NCI-H1417 treated with DMSO at 0.1 percent for 48 hours (cell line): ENCODE data around the gene PTPRJ.

ENCODE experiments used
- DNase-seq: peaks from one replicate; lab custom pipeline; 2025; lab: John Stamatoyannopoulos, UW

PTPRJ gene

DNA sequence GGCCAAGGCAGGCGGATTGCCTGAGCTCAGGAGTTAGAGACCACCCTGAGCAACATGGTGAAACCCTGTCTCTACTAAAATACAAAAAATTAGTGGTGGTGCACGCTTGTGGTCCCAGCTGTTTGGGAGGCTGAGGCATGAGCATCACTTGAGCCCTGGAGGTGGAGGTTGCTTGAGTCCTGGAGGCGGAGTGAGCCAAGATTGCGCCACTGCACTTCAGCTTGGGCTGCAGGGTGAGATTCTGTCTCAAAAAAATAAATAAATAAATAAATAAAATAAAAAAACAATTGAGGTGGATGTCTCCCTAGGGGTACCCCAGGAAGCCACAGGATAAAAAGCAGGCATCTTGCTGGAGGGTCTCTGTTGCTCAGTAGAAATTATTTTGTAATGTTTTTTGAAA lies 14.1 kb downstream of the PTPRJ start:
- DNase-seq, result no peak

DNA sequence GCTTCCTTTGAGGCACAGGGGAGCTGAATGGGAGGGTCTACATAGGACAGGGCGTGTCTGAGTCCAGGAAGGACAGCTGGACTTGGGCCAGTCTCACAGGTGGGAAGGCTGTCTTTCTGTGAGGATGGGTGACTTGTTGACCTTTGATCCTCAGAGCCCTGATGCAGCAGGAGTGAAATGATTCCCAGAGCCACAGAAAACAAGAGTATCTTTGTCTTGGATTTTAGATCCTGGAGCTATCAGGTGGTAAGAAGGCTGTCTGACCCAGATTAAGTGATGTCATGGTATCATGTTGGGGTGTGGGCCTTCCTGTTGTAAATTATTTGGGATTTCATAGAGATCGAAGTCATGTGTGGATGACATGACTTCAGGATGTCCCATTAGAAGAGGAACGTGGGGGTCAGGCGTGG lies 15.0 kb downstream of the PTPRJ start:
- DNase-seq, result no peak

DNA sequence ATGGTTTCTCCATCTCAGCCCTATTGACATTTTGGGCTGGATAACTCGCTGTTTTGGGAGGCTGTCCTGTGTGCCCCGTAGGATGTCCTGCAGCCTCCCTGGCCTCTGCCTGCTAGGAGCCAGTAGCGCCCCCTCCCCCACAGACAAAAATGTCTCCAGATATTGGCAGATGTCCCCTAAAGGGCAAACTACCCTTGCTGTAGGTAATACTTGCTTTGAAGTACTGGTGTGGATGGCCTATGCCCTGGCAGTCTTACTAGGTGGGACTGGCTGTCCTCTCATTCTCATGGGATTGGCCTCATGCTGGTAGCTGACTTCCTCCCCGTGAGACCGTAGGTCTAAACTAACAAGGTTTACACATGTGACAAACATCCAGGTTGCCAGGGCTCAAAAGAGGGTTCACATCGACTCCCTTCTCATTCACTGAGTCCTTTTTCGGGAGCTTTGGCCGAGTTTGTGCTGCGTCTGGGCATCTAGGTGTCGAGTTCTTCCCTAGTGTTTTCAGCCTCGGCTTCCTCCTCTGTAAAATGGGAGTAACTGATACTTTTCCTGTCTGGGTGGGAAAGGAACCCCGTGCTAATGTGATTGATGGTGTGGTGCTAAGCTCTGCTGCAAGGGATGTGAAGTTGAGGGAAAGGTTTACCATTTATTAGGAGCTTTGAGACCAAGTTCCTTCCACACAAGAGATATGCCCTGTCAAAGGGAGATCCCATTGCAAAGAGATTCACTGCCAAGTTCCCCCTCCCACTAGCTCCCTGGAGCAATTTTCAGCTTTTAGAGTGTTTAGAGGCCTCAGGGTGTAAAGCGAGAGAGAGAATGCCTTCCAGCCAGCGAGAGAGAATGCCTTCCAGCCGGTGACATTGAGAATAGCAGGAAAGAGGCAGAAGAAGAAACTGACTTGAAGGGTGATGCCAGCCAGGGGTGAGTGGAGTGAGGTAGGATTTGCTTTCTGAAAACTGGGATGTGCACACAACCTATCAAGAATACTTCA lies 17.0 kb downstream of the PTPRJ start:
- DNase-seq, result no peak

DNA sequence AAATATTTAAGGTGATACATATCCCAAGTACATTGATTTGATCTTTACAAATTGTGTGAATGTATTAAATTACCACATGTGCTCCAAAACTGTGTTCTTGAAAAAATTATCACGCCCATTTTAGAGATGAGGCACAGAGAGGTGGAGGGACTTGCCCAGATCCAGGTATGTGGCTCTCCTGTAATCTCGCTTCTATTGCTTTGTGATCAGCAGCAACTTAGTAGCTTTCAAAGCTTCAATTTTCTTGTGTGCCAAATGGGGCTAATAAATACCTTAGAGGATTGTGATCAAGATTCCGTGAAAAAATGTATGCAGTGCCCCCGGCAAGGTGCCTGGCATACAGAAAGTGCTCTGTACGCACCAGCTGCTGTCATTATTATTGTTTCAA lies 18.0 kb downstream of the PTPRJ start:
- DNase-seq, result no peak

DNA sequence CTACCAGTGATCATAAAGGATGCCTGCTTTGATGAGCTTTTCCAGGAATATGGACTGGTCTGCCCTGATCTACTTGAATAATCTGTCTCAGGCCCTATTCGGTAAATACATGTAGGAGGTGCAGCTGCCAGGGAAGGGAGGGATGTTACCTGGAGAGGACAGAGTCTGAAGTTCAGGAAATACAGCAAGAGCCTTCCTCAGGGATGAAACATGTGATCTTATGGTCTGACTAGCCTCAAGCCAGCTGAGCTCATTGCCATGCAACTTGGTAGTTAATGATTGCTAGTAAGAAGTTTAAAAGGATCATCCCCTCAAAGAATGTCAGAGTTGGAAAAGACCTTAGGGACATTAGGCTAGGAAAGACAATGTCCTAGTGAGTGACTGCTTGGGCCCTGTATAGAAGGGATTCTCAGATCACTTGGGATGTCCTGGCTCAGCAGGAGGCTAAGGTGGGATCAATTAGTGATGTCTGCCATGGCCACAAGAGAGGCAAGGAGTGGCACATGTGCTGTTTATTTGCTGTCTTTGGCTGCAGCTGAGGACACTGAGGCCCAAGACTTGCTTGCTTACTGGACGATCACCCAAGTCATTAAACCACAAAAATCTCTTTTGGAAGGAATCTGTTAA lies 18.5 kb downstream of the PTPRJ start:
- no peak for DNase-seq

DNA sequence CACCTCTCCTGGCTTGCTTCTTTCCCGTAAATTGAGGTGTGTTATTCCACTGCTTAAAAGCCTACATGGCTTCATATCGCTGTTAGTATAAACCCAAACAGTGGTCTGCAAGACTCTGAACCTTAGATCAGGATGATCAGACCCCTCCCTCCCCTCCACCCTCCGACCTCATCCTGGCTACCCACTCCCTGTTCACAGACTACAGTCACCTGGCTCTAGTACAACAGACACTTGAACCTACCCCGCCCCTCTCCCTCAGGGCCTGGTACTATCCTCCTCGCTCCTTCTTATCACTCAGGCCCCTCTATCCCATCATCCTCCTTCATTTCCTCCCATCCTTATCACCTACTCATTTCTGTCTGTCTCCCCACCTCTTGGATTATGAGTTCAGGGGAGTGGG lies 20.1 kb downstream of the PTPRJ start:
- DNase-seq, result no peak

DNA sequence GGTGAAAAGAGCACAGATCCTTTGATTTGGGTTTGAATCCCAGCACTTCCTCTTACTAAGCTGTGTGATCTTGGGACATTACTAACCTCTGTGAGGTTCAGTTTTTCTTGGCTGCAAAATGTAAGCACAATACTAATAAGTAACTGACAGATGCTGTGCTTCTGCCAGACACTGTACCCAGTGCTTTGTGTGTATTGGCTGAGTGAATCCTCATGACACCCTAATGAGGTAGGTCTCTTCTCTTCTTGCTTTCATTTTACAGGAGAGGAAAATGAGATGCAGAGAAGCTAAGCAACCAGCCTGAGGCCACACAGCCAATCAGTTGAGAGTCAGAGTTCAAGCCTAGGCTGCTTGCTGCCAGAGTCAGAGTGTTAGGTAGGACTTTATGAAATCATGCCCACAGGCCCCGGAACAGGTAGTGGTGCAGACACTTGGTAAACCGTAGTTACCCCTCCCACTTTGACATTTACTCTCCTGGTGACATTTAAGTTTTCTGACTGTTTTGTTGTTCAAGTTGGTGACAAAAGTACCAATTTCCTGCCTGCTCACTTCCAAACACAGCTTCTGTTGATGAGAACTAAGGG lies 21.2 kb downstream of the PTPRJ start:
- no peak for DNase-seq

DNA sequence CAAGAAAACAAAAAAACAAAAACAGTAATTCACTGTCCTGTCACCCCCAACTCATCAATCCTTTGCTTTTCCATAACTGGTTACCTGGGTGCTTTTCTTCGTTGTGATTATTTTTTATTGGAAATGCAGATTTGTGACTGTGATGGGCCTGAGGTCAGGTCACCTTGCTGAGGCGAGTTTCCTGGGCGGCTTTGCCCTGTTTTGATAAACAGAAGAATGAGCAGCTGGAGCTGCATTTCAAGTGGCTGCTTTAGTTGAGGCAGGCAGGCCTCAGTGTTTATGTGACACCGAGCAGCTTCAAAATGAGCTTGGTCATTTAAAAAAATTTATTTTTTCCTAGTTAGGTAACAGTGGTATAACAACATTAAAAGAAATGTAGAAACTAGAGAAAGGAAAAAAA lies 22.2 kb downstream of the PTPRJ start:
- no peak for DNase-seq

DNA sequence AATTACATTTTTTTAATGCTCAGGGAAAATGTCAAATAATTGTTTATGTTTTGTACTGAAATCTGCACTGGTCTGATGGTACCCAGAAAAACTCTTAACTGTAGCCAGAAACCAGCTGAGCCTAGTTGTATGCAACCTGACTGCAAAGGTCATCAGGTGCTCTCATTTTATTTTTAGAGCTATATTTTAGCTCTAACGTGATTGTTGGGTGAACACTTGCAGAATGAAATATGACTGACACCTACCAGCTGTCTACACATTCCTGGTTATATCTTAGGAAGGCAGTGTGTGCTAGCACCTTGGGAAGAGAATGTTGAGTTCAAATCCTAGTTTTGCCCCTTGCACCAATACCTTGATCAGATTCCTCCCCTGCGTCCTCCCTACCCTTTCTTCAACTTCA lies 23.6 kb downstream of the PTPRJ start:
- DNase-seq, result no peak

DNA sequence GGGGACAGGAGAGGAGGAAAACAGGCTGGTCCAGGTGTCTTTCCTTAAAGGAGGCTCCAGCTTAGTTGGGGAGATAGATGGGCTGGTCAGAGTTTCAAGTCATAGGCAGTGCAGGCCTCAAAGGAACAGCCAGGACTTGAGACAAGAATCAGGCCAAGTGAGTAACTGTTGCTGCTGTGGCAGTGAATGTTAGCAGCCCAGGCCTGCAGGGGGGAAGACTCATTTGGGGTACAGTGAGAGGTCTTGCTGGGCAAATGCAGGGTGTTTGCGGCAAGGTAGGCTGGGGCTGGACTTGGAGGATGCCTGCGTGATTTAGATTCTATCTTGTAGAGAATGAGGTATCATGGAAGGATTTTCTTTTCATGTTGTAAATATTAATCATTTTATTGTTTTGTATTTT lies 24.1 kb downstream of the PTPRJ start:
- DNase-seq, result no peak

DNA sequence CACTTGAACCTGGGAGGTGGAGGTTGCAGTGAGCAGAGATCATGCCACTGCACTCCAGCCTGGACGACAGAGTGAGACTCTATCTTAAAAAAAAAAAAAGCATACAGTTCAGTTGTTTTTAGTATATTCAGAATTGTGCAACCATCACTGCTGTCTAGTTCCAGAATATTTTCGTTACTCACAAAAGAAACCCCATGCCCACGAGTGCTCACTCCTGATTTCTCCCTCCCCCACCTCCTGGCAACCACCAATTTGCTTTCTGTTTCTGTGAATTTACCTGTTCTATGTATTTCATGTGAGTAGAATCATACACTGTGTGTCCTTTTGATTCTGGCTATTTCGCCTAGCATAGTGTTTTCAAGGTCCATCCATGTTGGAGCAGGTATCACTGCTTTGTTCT lies 24.8 kb downstream of the PTPRJ start:
- no peak for DNase-seq

DNA sequence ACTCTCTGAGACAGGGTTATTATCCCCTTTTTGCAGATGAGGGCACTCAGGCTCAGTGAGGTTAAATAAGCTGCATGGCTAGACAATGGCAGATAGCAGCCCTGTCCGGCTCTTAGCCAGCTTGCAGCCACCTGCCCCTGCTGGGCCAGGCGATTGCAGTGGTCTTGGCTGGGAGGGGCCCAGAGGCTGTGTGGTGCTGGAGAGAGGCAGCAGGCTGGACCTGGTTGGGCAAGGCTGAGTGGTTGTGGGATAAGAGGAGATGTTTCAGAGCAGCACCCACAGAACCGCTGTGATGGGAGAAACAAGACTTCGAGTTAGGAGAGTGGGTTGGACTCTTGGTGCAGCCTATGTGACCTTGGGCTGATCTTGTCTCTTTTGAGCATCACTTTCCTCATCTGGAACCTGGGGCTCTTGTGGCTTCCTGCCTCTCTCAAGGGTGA lies 25.5 kb downstream of the PTPRJ start:
- no peak for DNase-seq

DNA sequence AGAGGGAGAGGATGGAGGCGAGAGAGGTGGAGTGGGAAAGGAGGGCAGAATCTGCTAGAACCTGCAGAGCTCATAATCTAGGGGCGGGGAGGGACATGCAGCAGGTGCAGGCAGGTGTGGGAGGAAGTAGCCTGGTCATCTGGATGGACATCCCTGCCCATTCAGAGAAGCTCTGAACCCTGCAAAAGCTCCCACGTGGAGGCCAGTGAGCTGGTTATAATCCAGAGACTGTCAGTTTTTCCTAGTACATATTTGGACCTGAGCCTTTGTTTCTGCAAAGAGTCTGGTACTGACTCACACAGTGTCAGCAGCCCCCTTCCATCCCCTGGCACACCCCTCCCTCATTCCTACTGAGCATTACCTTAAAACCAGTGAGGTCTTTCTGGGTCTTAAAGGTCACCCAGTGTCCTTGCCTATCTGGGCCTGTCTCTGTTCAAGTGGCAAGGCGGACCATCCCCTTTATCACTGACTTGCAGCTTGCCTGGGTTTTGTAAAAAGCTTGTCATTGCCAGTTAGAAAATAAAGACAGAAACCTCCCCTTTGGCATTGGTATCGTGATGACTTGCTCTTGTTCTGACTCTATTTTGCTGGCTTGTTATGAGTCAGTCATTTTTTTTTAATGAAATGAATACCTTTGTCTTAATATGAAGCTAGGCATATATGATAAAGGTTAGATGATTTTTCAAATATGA lies 26.1 kb downstream of the PTPRJ start:
- no peak for DNase-seq

DNA sequence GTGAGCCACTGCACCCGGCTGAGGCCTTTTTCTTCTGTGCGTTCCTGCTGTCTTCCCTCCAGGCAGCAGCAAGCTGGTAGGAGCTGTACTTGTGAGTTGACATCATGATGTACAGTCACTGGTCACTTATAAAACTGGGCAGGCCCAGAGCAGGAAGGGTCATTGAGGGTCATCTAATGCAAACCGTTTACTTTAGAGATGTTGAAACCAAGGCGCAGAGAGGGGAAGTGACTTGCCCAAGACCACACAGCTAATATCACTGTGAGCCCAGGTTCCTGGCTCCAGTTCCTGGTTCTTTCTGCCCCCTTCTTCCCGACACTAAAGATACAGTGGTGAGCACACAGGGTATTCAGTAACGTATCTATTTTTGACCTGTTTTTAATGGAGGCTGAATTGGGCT lies 27.3 kb downstream of the PTPRJ start:
- DNase-seq, result no peak

DNA sequence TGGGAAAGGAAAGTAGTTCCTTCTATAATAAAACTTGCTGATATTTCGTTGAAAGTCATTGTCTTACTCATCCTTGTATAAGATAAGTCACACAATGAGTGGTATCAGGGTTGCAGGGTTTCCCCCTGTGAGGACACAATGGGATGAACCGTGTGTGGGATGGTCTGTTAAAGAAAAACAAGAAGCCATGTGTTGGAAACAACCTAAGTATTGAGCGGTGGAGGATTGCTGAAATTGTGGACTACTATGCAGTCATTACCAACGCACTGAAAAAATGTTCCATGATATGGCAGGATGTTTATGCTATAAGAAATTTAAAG lies 28.6 kb downstream of the PTPRJ start:
- DNase-seq, result no peak

DNA sequence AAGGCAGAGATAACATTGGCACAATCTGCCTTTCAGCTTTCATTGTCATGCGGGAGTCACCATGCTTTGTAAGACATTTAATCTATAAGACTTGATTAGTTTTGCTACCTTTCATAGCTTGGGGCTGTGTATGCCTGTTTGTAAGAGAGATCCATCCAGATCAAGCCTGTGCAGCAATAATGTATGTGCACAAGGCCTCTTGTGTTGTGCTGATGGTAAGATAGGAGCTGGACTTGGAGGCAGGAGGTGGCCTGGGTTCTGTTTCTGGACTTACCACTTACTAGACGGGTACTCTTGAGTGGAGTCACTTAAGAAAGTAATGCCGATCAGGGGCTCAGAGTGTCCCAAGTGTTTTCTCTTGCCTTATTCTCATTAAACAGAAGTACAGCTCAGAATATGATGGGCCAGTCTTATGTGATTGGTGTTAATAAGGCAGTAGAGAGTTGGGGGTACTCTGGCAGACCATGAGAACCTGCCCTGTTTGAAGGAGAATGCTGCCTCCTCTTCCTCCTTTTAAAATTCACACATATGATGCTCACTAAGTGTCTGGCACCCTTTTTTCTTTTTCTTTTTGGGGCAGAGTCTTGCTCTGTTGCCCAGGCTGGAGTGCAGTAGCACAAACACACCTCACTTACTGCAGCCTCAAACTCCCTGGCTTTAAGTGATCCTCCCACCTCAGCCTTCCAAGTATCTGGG lies 30.9 kb downstream of the PTPRJ start:
- no peak for DNase-seq

DNA sequence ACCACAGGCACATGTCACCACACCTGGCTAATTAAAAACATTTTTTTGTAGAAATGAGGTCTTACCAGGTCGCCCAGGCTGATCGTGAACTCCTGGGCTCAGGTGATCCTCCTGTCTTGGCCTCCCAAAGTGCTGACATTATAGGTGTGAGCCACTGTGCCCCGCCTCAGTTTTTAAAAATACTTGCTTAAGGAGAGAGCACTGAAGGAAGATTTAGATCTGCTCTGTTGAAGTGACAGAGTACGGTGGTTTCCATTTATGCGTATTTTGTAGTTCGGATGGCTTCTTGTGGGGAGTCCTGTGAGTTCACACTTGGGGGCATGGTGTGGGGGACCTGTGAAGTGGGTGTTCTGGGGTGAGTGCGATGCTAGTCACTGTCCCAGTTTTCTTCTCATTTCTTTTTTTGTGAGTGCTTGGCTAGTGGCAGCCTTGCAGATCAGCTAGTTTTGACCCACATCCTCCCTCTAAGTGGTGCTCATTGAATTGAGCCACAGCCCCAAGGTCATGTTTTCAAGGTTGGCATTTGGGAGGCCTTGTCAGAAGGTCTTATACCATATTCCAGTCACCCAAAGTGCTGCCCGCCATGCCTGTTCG lies 31.5 kb downstream of the PTPRJ start:
- DNase-seq, result no peak

DNA sequence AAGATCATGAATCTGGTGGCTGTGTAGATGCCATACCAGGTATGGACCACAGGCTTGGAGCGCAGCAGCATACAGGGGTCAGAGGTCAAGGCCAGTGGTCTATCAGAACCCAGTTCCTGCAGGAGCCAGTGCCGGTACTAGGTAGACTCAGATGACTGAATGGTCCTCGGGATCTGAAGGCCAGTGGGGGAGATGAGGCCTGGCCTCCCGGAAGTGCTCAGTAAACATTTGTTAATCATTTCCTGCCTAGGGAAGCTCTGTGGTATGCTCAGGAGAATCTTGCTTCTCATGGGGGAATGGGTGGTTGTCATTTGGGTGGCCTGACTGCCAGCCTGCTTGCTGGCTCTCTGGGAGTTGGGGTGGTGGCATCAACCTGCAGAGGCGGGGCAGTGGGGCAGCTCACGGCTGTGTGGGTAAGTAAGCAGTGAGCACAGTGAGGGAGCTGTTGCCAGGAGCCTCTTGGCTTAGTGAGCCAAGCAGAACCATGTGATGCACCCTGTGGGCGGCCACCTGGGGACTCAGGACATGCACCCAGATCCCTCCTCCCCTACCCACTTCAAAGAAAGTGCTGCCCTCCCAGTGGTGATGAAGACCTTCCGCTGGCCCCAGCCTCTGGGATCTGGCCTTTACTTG lies 33.0 kb downstream of the PTPRJ start:
- no peak for DNase-seq

DNA sequence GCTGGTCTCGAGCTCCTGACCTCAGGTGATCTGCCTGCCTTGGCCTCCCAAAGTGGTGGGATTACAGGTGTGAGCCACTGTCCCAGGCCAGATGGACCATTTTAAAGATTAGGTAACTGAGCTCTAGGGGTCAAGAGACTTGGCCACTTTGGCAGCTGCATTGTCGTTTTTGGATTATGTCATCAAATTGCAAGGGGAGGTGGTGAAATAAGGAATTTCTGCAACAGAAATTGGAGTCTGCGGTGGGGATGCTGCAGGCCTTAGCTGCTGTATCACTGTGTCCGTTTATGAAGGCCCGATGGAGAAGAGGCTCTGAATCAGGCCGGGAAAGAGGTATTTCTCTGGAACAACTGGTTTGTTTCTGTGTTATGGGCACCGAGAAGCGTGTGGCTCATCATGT lies 34.6 kb downstream of the PTPRJ start:
- no peak for DNase-seq

DNA sequence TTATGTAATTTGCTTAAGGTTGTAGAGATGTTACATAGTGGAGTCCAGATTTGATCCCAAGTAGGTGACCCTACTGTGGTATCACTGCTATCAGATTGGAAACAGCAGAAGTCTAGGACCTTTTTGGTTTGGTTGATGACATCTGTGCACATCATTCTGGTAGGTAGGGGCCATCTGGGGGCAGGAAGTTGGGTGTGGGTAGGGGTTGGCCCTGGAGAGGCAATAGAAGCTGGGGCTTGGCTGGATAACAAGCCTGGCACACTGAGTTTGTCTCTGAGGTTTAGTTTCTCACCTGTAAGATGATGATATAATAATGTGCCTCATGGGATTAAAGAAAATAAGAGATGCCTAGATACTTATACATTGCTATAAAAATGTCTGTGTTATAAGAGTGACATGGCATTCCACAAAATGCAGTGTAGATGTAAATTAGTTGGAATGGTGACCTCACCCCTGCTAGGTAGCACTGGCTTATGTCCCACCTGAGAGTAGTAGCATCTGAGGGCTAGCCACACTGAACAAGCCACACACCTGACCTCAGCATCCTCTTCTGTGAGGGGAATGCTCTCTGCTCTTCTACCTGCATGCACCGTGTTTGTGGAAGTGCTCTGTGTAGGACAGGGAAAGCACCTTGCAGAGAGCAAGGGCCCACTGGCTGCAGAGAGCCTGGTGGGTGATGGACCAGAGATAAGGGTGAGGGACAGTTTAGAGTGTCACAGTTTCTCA lies 36.9 kb downstream of the PTPRJ start:
- DNase-seq, result no peak
